Lung microvascular endothelial cell (primary cell): ENCODE results near the gene SERPINA4. TPM values are rescaled to one million over a fixed set of nuclear protein-coding genes. Genes with fewer than 3 reads are reported as not detected.
"Not testable (repeated sequence)": the region's sequence is repeated elsewhere in the genome, so short reads cannot be mapped to it uniquely, and the experiment has no call there.

Experiments
- DNase-seq, 2 donors: peaks; one replicate each; pipeline versions ENCODE4 v3.0.0 to v3.0.0-alpha.2; 2010; ENCODE audit warnings: low read depth in 2 of 2
- total RNA-seq: library from RNA; depleted of rRNA; stranded (reverse); fragments of >200 nt; gene quantifications from 2 replicates; pipeline ENCODE4 v1.2.1, GENCODE V29; 2014

SERPINA4 gene
- total RNA-seq, 1 donor from 2014 or later, result not detected

- no peak for DNase-seq
These were observed 27.1 kb downstream of the SERPINA4 start for GRCh38 chr14:94588311-94588710.

DNA sequence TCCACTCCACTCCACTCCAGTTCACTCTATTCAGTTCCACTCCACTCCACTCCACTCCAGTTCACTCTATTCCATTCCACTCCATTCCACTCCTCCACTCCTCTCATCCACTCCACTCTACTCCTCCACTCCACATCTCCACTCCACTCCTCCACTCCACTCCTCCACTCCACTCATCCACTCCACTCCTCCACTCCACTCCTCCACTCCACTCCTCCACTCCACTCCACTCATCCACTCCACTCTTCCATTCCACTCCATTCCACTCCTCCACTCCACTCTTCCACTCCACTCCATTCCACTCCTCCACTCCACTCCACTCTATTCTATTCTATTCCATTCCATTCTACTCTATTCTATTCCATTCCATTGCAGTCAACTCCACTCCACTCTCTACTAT is 29.8 kb downstream of the SERPINA4 start:
- DNase-seq, result no peak

DNA sequence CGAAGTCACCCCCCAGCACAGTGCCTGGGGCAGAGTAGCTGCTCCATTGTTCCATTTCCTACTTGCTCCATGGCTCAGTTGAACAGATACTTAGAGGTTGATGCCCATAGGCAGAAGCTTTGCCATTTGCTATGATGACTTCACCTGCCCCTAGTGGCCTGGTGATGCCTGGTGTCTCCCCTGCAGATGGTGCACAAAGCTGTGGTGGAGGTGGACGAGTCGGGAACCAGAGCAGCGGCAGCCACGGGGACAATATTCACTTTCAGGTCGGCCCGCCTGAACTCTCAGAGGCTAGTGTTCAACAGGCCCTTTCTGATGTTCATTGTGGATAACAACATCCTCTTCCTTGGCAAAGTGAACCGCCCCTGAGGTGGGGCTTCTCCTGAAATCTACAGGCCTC is 30.6 kb downstream of the SERPINA4 start:
- DNase-seq, result no peak

- DNase-seq, result no peak
These were observed 31.2 kb downstream of the SERPINA4 start for GRCh38 chr14:94592457-94592856.

DNA sequence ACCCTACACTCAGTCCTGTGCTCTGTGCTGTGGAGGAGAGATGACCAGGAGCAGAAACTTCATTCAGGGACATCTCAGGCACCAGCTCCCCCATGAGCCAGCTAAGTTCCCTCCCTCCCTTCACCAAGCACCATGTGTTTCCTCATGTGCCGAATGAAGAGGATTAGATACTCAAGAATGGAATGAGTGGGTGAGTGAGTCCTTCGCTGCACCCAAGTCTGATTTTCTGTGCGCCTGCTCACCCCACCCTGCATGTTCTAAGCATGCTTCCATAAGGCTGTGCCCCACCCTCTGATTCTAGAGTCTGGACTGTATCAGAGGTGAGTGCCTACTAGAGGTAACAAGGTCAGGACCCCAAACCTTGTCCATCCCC is 32.1 kb downstream of the SERPINA4 start:
- DNase-seq, result no peak

DNA sequence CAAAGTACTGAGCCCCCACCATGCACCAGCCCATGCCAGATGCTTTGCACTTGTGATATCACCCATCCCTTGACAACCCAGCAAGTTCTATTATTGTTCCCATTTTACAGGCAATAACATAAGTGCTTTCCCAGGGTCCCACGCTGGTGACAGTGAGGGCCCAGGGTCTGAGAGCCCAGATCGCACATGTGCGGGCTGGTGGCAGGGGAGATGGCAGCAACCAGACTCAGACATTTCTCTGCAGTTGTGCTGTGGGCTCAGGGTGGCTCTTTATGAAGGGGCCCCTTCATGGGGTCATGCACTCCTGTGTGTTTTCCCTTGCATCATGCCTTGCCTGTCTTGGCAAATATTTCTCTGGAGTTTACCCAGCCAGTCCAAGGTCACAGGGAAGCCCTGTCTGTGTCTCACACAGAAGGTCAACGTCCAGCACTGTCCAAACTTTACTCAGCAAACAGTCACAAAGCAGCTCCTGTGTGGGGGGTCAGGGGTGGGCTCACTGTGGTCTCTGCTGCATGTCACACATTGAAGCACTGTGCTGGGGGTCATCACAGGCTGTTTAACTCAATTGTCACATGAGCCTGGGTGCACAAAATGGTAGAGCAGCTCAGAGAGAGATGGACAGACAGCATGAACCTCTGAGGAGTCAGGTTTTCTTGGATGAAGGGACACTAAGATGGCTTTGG is 32.6 kb downstream of the SERPINA4 start:
- DNase-seq, result no peak

GRCh38 chr14:94594441-94594840 is 33.2 kb downstream of the SERPINA4 start:
- DNase-seq, result no peak

DNA sequence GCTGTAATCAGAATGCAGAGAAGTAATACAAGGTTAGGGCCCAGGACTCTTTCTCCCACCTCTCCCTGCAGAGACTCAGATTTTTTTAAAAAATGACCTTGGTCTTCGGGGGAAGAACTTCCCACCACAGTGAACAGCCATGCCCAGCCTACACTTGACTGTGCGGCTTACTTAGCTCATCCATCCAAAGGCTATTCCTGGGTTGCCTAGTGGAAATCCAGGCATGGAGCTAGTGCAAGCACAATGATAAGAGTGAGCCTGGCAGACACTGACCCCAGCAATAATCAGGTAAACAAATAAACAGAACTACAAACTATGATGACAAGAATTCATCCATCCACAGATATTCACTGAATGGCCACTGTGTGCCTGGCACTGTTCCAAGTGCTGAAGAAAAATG is 34.7 kb downstream of the SERPINA4 start:
- no peak for DNase-seq

DNA sequence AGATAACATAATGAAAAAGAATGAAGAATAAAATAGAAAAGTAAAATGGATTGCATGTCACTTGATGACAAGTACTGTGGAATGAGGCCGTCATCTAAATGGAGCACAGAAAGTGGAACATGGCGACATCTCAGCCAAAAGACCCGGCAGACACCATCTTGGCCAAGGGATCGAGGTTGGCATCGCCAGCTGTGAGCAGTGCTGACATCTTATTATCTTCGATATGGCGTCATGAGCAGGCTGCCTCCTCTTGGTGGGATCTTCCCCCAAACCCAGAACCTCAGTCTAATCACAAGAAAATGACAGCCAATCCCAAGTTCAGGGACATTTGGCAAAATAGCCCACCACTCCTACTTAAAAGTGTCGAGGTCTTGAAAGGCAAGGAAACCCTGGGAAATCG is 35.1 kb downstream of the SERPINA4 start:
- no peak for DNase-seq

DNA sequence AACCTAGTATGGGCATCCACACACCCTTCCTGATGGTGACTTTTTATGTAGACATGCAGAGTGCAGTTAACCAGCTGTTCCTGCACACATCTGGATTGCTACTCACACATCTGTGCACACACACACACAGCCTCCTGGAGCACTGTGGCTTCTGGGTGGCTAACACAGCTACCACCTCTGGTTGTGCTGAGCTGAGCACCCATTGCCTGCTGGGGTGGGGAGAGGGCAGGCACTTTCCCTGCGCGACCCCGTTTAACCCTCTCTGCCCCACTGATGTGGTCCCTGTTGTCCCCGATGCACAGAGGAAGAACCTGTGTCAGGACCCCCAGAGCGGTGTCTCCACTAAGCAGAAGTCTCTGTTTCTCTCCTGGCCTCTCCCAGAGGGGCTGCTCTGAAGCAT is 36.5 kb downstream of the SERPINA4 start:
- no peak for DNase-seq

GRCh38 chr14:94598506-94598815 is 37.2 kb downstream of the SERPINA4 start:
- no peak for DNase-seq

GRCh38 chr14:94598816-94599655 is 37.8 kb downstream of the SERPINA4 start:
- DNase-seq, result peak; percentile 1 to 89

- no peak for DNase-seq
These were observed 38.4 kb downstream of the SERPINA4 start for GRCh38 chr14:94599656-94600004.

DNA sequence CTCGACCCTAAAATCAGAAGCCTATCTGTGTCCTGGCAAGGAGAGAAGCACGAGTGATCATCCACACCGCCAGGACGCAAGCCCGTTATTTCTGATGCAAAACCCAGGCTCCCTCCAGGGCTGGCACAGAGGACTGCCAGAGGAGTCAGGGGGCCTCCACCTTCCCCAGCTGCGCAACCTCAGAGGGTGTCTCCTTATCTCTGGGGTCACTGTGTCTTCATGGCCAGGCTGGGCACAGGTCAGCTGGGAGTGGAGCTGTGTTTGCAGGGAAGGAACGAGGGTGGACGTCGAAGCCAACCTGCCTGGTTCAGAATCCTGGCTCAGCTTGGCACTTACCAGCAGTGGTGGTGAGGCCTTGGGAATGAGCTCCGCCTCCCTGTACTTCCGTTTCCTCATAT is 38.9 kb downstream of the SERPINA4 start:
- no peak for DNase-seq

- DNase-seq, result peak; percentile 6 to 72
These were observed 40.7 kb downstream of the SERPINA4 start for GRCh38 chr14:94601884-94602391.

DNA sequence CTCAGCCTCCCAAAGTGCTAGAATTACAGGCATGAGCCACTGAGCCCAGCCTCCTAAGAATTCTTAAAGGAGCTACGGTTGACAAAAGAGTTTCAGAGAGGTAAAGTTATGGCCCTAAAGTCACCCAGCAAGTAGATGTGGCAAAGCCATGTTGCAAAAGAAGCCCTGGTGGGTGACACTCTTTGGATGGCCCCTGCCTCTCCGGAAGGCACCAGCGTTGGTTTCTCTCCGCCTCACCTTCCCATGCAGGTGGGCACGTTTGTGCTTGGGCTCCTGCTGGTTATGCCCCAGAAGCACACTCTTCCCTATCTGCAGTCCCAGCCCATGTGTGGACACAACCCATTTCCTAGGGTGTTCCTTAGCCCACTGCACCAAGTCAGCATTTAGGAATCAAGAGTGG is 41.5 kb downstream of the SERPINA4 start:
- no peak for DNase-seq

DNA sequence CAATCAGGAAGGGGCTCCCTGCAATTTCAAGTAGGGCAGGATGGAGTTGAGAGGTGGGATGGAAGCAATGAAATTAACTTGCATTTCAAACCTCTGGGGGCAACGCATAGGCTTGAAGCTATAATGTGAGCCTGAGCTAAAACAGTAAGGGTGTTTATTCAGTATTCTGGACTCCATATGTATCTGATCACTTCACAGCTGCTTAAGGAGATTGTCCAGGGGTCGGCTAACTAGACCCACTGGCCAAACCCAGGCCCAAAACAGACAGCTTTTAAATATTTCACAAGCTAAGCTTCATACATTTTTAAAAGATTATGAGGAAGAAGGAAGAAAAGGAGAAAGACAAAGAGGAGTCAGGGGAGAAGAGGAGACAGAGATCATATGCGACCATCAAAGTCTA is 44.1 kb downstream of the SERPINA4 start:
- DNase-seq, result no peak

GRCh38 chr14:94608966-94609365 is 47.7 kb downstream of the SERPINA4 start:
- not testable (repeated sequence) for DNase-seq

DNA sequence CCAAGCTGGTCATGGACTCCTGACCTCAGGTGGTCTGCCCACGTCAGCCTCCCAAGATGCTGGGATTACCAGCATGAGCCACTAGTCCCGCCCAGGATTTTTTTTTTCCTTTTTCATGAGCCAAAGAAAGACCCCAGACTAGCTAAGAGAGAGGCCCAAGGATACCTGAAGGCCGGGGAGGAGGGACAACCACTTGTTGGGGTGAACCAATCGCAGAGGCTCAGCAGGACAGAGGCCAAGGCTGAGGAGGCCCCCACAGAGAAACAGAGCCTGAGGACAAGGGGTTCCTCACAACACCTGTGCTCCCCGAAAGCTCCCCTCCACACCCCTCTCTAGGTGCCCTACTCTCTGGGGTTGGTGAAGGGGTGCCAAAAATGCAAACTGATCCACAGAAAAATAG is 49.9 kb downstream of the SERPINA4 start:
- DNase-seq, result no peak

GRCh38 chr14:94612174-94612573 is 50.9 kb downstream of the SERPINA4 start, which contains the start of gene SERPINA3:
Gene SERPINA3 (plus strand): TSS chr14:94612391. CDS start chr14:94614442, 2,051 bp downstream.
- no peak for DNase-seq

GRCh38 chr14:94612580-94613554 is 51.6 kb downstream of the SERPINA4 start:
- DNase-seq, result no peak
